Endometrial microvascular endothelial cells (primary cell): ENCODE measurements around the gene THUMPD1. TPM values are rescaled to one million over a fixed set of nuclear protein-coding genes. Genes with fewer than 3 reads are reported as not detected.
"Not testable (repeated sequence)": the region's sequence is repeated elsewhere in the genome, so short reads cannot be mapped to it uniquely, and the experiment has no call there.

Source experiments
- in situ Hi-C: cut with HindIII; loops from 2 replicates; pipeline ENCODE4 v1.10.0; 2017; ENCODE audit warnings: low sequenced_read_pairs, low pct_unique_long_range_greater_than_20kb; ENCODE audit errors: inconsistent ontology term
- total RNA-seq: library from RNA; depleted of rRNA; stranded (reverse); fragments of >200 nt; gene quantifications from one replicate; pipeline ENCODE4 v1.2.3, GENCODE V29; 2015; ENCODE audit errors: inconsistent ontology term

THUMPD1 gene
- total RNA-seq, 1 donor from 2014 or later = 20.6 TPM

GRCh38 chr16:20707461-20707860 lies 34.2 kb downstream of the THUMPD1 start:
- in situ Hi-C loops = no loop called here

DNA sequence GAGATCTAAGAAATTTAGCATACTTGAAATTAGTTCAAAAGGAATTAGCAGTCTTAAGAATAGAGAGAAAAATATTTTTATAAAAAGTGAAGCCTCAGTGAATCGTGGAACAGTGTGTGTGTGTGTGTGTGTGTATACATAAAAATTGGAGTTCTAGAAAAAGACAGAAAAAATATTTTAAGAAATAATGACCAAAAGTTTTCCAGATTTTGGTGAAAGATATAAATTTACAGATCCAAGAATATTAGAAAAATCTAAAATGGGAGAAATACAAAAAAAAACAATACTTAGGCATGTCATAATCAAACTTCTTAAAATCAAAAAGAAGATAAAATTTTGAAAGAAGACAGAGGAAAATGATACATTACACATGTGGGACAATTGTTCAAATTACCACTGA lies 35.6 kb downstream of the THUMPD1 start:
- in situ Hi-C loops = not testable (repeated sequence)

DNA sequence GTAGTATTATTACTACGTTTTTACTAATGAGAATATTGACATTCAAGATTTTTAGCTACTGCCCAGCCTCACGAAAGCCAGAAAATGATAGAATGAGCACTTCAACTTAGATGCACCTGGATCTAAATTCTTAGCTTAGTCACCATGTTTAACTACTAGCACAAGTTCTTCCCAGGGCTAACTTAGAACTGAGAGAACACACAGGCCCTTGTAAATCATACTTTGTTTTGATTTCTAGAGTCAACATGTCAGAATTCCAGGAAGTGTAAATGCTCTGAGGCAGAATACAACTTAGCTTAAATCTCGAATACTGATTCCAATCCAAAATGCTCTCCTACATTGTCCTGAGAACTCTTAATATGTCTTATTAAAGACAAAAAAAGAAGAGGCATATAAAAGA lies 37.3 kb downstream of the THUMPD1 start:
- in situ Hi-C loops = no loop called here

GRCh38 chr16:20701692-20702091 lies 39.9 kb downstream of the THUMPD1 start:
- in situ Hi-C loops = not testable (repeated sequence)

DNA sequence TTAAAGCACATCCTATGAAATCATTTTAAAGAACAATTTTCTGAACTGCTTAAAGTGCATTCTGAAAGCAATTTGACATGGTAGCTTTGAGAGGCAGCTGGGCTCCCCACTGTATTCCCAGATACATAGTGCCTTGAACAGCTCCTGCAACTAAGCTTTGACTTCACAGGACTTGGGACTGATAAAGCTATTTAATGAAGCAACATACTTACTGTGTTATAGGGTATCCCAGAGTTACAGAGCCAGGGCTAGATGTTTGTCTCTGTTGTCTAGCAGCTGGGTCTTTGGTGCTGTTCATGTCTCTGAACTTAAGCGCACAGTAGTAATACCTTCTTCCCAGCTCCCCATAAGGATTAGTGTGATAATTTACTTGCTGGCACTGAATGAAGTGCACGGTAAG lies 45.0 kb downstream of the THUMPD1 start:
- in situ Hi-C loops = no loop called here

DNA sequence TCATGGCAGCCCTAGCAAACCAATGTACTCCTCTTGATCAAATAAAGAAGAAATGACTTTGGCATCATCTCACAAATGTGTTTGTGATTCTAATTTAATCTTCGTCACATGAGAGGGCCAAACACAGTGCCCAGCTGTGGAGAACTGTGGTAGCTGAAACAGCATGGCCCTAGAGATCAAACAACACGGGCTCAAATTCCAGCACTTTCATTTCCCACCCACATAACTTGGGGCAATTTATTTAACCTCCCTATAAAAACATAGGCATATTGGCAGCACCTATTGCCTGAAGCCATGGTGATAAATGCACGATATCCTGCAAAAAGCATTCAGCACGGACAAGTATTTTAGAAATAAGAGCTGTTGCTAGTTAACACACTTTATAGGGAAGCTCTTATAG lies 46.6 kb downstream of the THUMPD1 start:
- in situ Hi-C loops = no loop called here

DNA sequence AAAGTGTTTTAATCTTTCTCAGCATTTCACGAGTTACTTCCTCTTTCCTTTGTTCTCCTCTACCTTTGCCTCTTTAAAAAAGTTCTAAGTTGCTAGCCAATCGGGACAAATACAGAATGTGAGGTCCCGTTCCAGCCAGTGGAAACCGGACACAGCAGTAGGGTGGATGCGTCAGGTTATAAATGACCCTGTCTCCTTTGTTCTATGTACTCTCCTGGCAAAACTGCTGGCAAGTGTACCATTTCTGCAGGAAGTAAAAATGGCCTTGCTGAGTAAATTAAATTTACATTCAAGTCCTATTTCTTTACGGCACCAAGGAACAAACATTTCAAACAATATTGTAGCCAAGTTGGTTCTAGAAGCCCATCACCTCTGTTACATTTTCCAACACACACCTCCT lies 47.5 kb downstream of the THUMPD1 start:
- in situ Hi-C loops = not testable (repeated sequence)

DNA sequence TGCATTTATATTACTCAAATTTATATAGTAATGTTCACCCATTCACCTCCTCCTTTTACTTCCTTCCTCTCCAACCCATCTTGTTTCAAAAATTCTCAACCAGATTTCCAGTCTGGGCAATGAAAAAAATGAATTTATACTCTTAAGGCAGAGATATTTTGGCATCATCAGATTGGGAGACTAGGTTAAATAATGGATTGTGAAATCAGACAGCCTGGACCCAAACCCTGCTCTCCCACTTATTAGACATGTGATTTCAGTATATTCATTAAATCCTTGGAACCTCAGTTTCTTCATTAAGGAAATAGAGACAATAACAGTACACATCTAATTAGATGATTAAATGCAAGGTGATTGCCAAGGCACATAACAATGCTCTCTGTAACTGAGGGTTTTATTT lies 52.0 kb downstream of the THUMPD1 start:
- in situ Hi-C loops = no loop called here

DNA sequence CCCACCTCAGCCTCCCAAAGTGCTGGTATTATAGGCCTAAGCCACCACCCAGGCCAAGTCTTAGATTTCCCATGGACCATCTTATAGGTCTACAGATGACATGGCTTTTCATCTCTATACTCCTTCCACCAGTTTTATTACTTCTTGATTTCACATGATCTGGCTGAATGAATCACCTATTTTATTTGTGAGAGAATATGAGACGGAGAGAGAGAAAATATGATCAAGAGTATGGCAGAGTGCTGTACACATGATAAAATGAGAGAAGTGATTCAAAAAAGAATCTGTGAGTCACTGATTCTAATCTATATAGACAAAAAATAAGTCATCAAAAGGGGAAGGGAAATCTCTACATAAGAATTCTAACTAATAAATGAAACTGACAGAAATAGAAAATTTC lies 57.8 kb downstream of the THUMPD1 start:
- in situ Hi-C loops = no loop called here

Other genes with a start within 250 kb of the THUMPD1 start
- gene ACSM2B, start 165.5 kb downstream of the THUMPD1 start, total RNA-seq = not detected
- not detected for gene ACSM1, start 44.1 kb downstream of the THUMPD1 start, total RNA-seq
- gene ACSM3, start 22.2 kb upstream of the THUMPD1 start, total RNA-seq = not detected
- gene ERI2, start 64.7 kb upstream of the THUMPD1 start, total RNA-seq = 27.0 TPM
- gene REXO5, start 64.7 kb upstream of the THUMPD1 start, total RNA-seq = 4.4 TPM
- 37.7 TPM for gene DCUN1D3, start 158.5 kb upstream of the THUMPD1 start, total RNA-seq
- gene LYRM1, start 159.0 kb upstream of the THUMPD1 start, total RNA-seq = 65.9 TPM